ENCODE data around the gene MED20.
"Not testable (repeated sequence)": the region's sequence is repeated elsewhere in the genome, so short reads cannot be mapped to it uniquely, and the experiment has no call there.

The MED20 gene

GRCh38 chr6:41920921-41921711 lies at the start of gene MED20, which contains the start of gene BYSL:
Gene MED20 (minus strand): TSS chr6:41921139. CDS start chr6:41921018, 121 bp downstream.
Gene BYSL (plus strand): TSS chr6:41921499. CDS start chr6:41921563, 64 bp downstream.
- peak; percentile 97 for DNase-seq (ENCODE audit: low read depth)

- no peak for DNase-seq (ENCODE audit: low read depth)
Observed at GRCh38 chr6:41970436-41970846, 49.5 kb upstream of the MED20 start.

- DNase-seq (ENCODE audit: low read depth) = no peak
Observed at GRCh38 chr6:41967312-41968287, 46.7 kb upstream of the MED20 start.

GRCh38 chr6:41966961-41967311 lies 46.0 kb upstream of the MED20 start:
- DNase-seq (ENCODE audit: low read depth) = no peak

GRCh38 chr6:41966214-41966920 lies 45.4 kb upstream of the MED20 start:
- no peak for DNase-seq (ENCODE audit: low read depth)

GRCh38 chr6:41965429-41966213 lies 44.7 kb upstream of the MED20 start:
- no peak for DNase-seq (ENCODE audit: low read depth)

- no peak for DNase-seq (ENCODE audit: low read depth)
Observed at GRCh38 chr6:41964201-41964887, 43.4 kb upstream of the MED20 start.

GRCh38 chr6:41963371-41963770 lies 42.4 kb upstream of the MED20 start:
- no peak for DNase-seq (ENCODE audit: low read depth)

GRCh38 chr6:41960028-41960427 lies 39.1 kb upstream of the MED20 start:
- DNase-seq (ENCODE audit: low read depth) = no peak

- DNase-seq (ENCODE audit: low read depth) = no peak
Observed at GRCh38 chr6:41958022-41958856, 37.3 kb upstream of the MED20 start.

GRCh38 chr6:41957117-41957516 lies 36.2 kb upstream of the MED20 start:
- DNase-seq (ENCODE audit: low read depth) = no peak

- DNase-seq (ENCODE audit: low read depth) = no peak
Observed at GRCh38 chr6:41955412-41955811, 34.5 kb upstream of the MED20 start.

GRCh38 chr6:41954668-41955067 lies 33.7 kb upstream of the MED20 start:
- no peak for DNase-seq (ENCODE audit: low read depth)

GRCh38 chr6:41947581-41948220 lies 26.8 kb upstream of the MED20 start:
- DNase-seq (ENCODE audit: low read depth) = no peak

GRCh38 chr6:41943456-41943855 lies 22.5 kb upstream of the MED20 start:
- no peak for DNase-seq (ENCODE audit: low read depth)

- not testable (repeated sequence) for DNase-seq (ENCODE audit: low read depth)
Observed at GRCh38 chr6:41942882-41943281, 21.9 kb upstream of the MED20 start.

- no peak for DNase-seq (ENCODE audit: low read depth)
Observed at GRCh38 chr6:41942067-41942851, 21.3 kb upstream of the MED20 start.

GRCh38 chr6:41941280-41942066 lies 20.5 kb upstream of the MED20 start, which contains the start of gene CCND3:
Gene CCND3 (minus strand): TSS chr6:41941808. CDS start chr6:41941649, 159 bp downstream.
- peak; percentile 77 for DNase-seq (ENCODE audit: low read depth)
